Mesothelial cell of epicardium (in vitro differentiated cells): ENCODE results near the gene BMPR1A. TPM values are rescaled to one million over a fixed set of nuclear protein-coding genes. Genes with fewer than 3 reads are reported as not detected.

Experiments used
- DNase-seq, 2 experiments: peaks; one replicate each; pipeline ENCODE4 v3.0.0; 2021; ENCODE audit warnings: low spot score in 2 of 2; ENCODE audit not compliant: unreplicated experiment in 2 of 2
- H3K27ac Mint-ChIP-seq: 2 replicates; pipeline ENCODE4 v1.8.0; 2021; ENCODE audit warnings: mixed read lengths
- H3K27me3 Mint-ChIP-seq: 2 replicates; pipeline ENCODE4 v1.8.0; 2021; ENCODE audit warnings: low read depth, mixed read lengths
- H3K36me3 Mint-ChIP-seq: 2 replicates; pipeline ENCODE4 v1.8.0; 2021; ENCODE audit warnings: mixed read lengths
- H3K4me1 Mint-ChIP-seq: 2 replicates; pipeline ENCODE4 v1.8.0; 2021; ENCODE audit warnings: mixed read lengths
- H3K4me3 Mint-ChIP-seq: 2 replicates; pipeline ENCODE4 v1.8.0; 2021; ENCODE audit warnings: mild to moderate bottlenecking, moderate library complexity, mixed read lengths
- H3K9me3 Mint-ChIP-seq: 2 replicates; pipeline ENCODE4 v1.8.0; 2021; ENCODE audit warnings: mixed read lengths
- CTCF ChIP-seq: fragments of 200-600 bp; sonication (generic); IDR thresholded peaks from one replicate; pipeline ENCODE4 v1.5.0; 2021; ENCODE audit warnings: antibody characterized with exemption; ENCODE audit not compliant: unreplicated experiment
- total RNA-seq: library from RNA; stranded (reverse); gene quantifications from 3 replicates; pipeline ENCODE4 v1.2.1, GENCODE V29; 2021

BMPR1A gene
- total RNA-seq, 1 donor from 2014 or later: 100.0 TPM

- TF ChIP-seq CTCF: no peak
- DNase-seq: no peak
- H3K27me3 Mint-ChIP-seq: no peaks in the 10 kb centered on the region
- H3K4me3 Mint-ChIP-seq: peak overlapping the region; percentile 26
- H3K4me1 Mint-ChIP-seq: peaks cover 15% of the 10 kb centered on the region
- no peaks in the 10 kb centered on the region for H3K9me3 Mint-ChIP-seq
- H3K36me3 Mint-ChIP-seq: no peaks in the 10 kb centered on the region
- peak overlapping the region; percentile 88 for H3K27ac Mint-ChIP-seq
Observed at GRCh38 chr10:86709396-86710185, 46.8 kb upstream of the BMPR1A start.

- H3K4me1 Mint-ChIP-seq: peaks cover 24% of the 10 kb centered on the region
- peak overlapping the region; percentile 59 for H3K4me3 Mint-ChIP-seq
- no peaks in the 10 kb centered on the region for H3K36me3 Mint-ChIP-seq
- H3K27me3 Mint-ChIP-seq: no peaks in the 10 kb centered on the region
- peak; percentile 71 for TF ChIP-seq CTCF
- peak overlapping the region; percentile 88 for H3K27ac Mint-ChIP-seq
- H3K9me3 Mint-ChIP-seq: no peaks in the 10 kb centered on the region
- peak; percentile 85 to 92 for DNase-seq
Observed at GRCh38 chr10:86710987-86711512, 45.4 kb upstream of the BMPR1A start.

GRCh38 chr10:86711513-86712316, 44.7 kb upstream of the BMPR1A start:
- peak overlapping the region; percentile 79 for H3K4me3 Mint-ChIP-seq
- peaks cover 25% of the 10 kb centered on the region for H3K4me1 Mint-ChIP-seq
- H3K27ac Mint-ChIP-seq: peak overlapping the region; percentile 97
- TF ChIP-seq CTCF: no peak
- H3K36me3 Mint-ChIP-seq: no peaks in the 10 kb centered on the region
- peak; percentile 44 to 67 for DNase-seq
- H3K27me3 Mint-ChIP-seq: no peaks in the 10 kb centered on the region
- H3K9me3 Mint-ChIP-seq: no peaks in the 10 kb centered on the region

GRCh38 chr10:86712317-86712707, 44.1 kb upstream of the BMPR1A start:
- H3K4me1 Mint-ChIP-seq: peaks cover 25% of the 10 kb centered on the region
- H3K4me3 Mint-ChIP-seq: peak overlapping the region; percentile 79
- H3K36me3 Mint-ChIP-seq: no peaks in the 10 kb centered on the region
- peak overlapping the region; percentile 97 for H3K27ac Mint-ChIP-seq
- DNase-seq: no peak
- no peaks in the 10 kb centered on the region for H3K9me3 Mint-ChIP-seq
- H3K27me3 Mint-ChIP-seq: no peaks in the 10 kb centered on the region
- no peak for TF ChIP-seq CTCF

GRCh38 chr10:86715156-86715795, 41.1 kb upstream of the BMPR1A start:
- no peak for DNase-seq
- H3K4me1 Mint-ChIP-seq: peaks cover 20% of the 10 kb centered on the region
- no peaks in the 10 kb centered on the region for H3K36me3 Mint-ChIP-seq
- H3K9me3 Mint-ChIP-seq: no peaks in the 10 kb centered on the region
- no peak for TF ChIP-seq CTCF
- no peaks in the 10 kb centered on the region for H3K27me3 Mint-ChIP-seq
- H3K4me3 Mint-ChIP-seq: no peak overlapping the region
- peak overlapping the region; percentile 71 for H3K27ac Mint-ChIP-seq
